Measurements from ENCODE around the gene TRAPPC2. TPM values are rescaled to one million over a fixed set of nuclear protein-coding genes. Genes with fewer than 3 reads are reported as not detected.

The TRAPPC2 gene
- total and polyA plus RNA-seq, 5 experiments from 2014 or later = 25.7 to 51.5 (median 34.3) TPM

Other genes with a start within 250 kb of the TRAPPC2 start
- gene EGFL6, start 165.0 kb downstream of the TRAPPC2 start, total RNA-seq = not detected
- gene EGFL6, start 165.0 kb downstream of the TRAPPC2 start, polyA plus RNA-seq = not detected
- 10 to 100 TPM; 13.7 to 14.5 TPM for gene TCEANC, start 81.5 kb downstream of the TRAPPC2 start, total RNA-seq
- gene TCEANC, start 81.5 kb downstream of the TRAPPC2 start, polyA plus RNA-seq = 10 to 100 TPM in 1 of 3 donors, 1 to 10 TPM in 2; 6.2 to 11.5 (median 8.7) TPM
- gene RAB9A, start 45.5 kb downstream of the TRAPPC2 start, total RNA-seq = 10 to 100 TPM; 13.7 to 14.0 TPM
- 10 to 100 TPM; 15.6 to 22.1 (median 17.3) TPM for gene RAB9A, start 45.5 kb downstream of the TRAPPC2 start, polyA plus RNA-seq
- gene OFD1, start 128 bp upstream of the TRAPPC2 start, total RNA-seq = 100 to 1,000 TPM; 119 to 127 TPM
- gene OFD1, start 128 bp upstream of the TRAPPC2 start, polyA plus RNA-seq = 10 to 100 TPM; 27.3 to 37.6 (median 33.8) TPM
- gene GPM6B, start 82.5 kb upstream of the TRAPPC2 start, total RNA-seq = not detected
- gene GPM6B, start 82.5 kb upstream of the TRAPPC2 start, polyA plus RNA-seq = under 1 TPM; 0.16 to 0.68 (median 0.46) TPM

All from naive thymus-derived CD8-positive, alpha-beta T cell (primary cell).